BE2C (cell line): ENCODE data around the gene ALK.

Experiments
- DNase-seq: peaks from one replicate; pipeline ENCODE4 v3.0.0-alpha.2; 2020
- H3K27me3 ChIP-seq: fragments of 250-450 bp; sonication (Bioruptor Pico); 2 replicates; pipeline ENCODE4 v1.5.1; 2020; ENCODE audit warnings: mild to moderate bottlenecking
- H3K36me3 ChIP-seq: fragments of 250-450 bp; sonication (Bioruptor Pico); 2 replicates; pipeline ENCODE4 v1.5.1; 2020; ENCODE audit warnings: mild to moderate bottlenecking
- H3K4me1 ChIP-seq: fragments of 250-450 bp; sonication (Bioruptor Pico); 2 replicates; pipeline ENCODE4 v1.5.1; 2020
- H3K4me3 ChIP-seq: 2 replicates; pipeline ENCODE4 v1.5.1; 2011; ENCODE audit warnings: low read depth, low read length
- H3K9me3 ChIP-seq: fragments of 250-450 bp; sonication (Bioruptor Pico); 2 replicates; pipeline ENCODE4 v1.5.1; 2020
- CTCF ChIP-seq: IDR thresholded peaks from 2 replicates; pipeline ENCODE4 v1.5.1; 2012; ENCODE audit warnings: mild to moderate bottlenecking, low read depth, low read length

The ALK gene

GRCh38 chr2:29724282-29724681 lies 197.1 kb downstream of the ALK start:
- Histone ChIP-seq H3K4me1 (no peaks in the 10 kb centered on the region), H3K36me3 (no peaks in the 10 kb centered on the region), H3K27me3 (no peaks in the 10 kb centered on the region), H3K4me3 (no peak overlapping the region), H3K9me3 (no peaks in the 10 kb centered on the region)
- no peak for DNase-seq
- TF ChIP-seq CTCF = no peak

GRCh38 chr2:29723255-29724001 lies 198.0 kb downstream of the ALK start:
- Histone ChIP-seq H3K4me1 (no peaks in the 10 kb centered on the region), H3K4me3 (no peak overlapping the region), H3K9me3 (no peaks in the 10 kb centered on the region), H3K36me3 (no peaks in the 10 kb centered on the region), H3K27me3 (no peaks in the 10 kb centered on the region)
- TF ChIP-seq CTCF = no peak
- no peak for DNase-seq

GRCh38 chr2:29719639-29720038 lies 201.7 kb downstream of the ALK start:
- Histone ChIP-seq H3K36me3 (no peaks in the 10 kb centered on the region), H3K27me3 (no peaks in the 10 kb centered on the region), H3K4me3 (no peak overlapping the region), H3K4me1 (no peaks in the 10 kb centered on the region), H3K9me3 (no peaks in the 10 kb centered on the region)
- no peak for DNase-seq
- no peak for TF ChIP-seq CTCF

- no peak for TF ChIP-seq CTCF
- Histone ChIP-seq H3K9me3 (no peaks in the 10 kb centered on the region), H3K36me3 (no peaks in the 10 kb centered on the region), H3K4me3 (no peak overlapping the region), H3K27me3 (no peaks in the 10 kb centered on the region), H3K4me1 (no peaks in the 10 kb centered on the region)
- no peak for DNase-seq
Measured at GRCh38 chr2:29718076-29718686, 203.2 kb downstream of the ALK start.

- Histone ChIP-seq H3K36me3 (no peaks in the 10 kb centered on the region), H3K27me3 (no peaks in the 10 kb centered on the region), H3K4me1 (no peaks in the 10 kb centered on the region; the same call in 1 of the 2 replicates), H3K9me3 (no peaks in the 10 kb centered on the region), H3K4me3 (no peak overlapping the region)
- no peak for DNase-seq
- TF ChIP-seq CTCF = no peak
Measured at GRCh38 chr2:29715655-29716054, 205.7 kb downstream of the ALK start.

- H3K4me3 ChIP-seq = no peak overlapping the region
- H3K36me3 ChIP-seq = no peaks in the 10 kb centered on the region
- H3K27me3 ChIP-seq = no peaks in the 10 kb centered on the region
- no peak for TF ChIP-seq CTCF
- H3K4me1 ChIP-seq = no peaks in the 10 kb centered on the region; the same call in 1 of the 2 replicates
- DNase-seq = no peak
- no peaks in the 10 kb centered on the region for H3K9me3 ChIP-seq
Measured at GRCh38 chr2:29714333-29714732, 207.1 kb downstream of the ALK start.
